Muscle of leg (tissue), 11 donors: ENCODE data around the gene GCNT2. TPM values are rescaled to one million over a fixed set of nuclear protein-coding genes. Genes with fewer than 3 reads are reported as not detected.

Experiments
- DNase-seq: peaks from one replicate; pipeline ENCODE4 v3.0.0; 2013
- H3K27ac ChIP-seq: one replicate; pipeline ENCODE4 v1.5.1; 2013; ENCODE audit warnings: mild to moderate bottlenecking, low read length, control low read depth
- H3K27me3 ChIP-seq: one replicate; pipeline ENCODE4 v1.6.1; 2013; ENCODE audit warnings: low read length; ENCODE audit not compliant: control insufficient read depth, insufficient read depth
- H3K36me3 ChIP-seq: one replicate; pipeline ENCODE4 v1.6.1; 2013; ENCODE audit warnings: low read length; ENCODE audit not compliant: control insufficient read depth, insufficient read depth
- H3K4me1 ChIP-seq: one replicate; pipeline ENCODE4 v1.6.1; 2013; ENCODE audit warnings: low read length; ENCODE audit not compliant: control insufficient read depth, insufficient read depth
- H3K4me3 ChIP-seq: one replicate; pipeline ENCODE4 v1.5.1; 2013; ENCODE audit warnings: low read length, control low read depth
- H3K9me3 ChIP-seq: replicated peaks from 2 replicates; pipeline ENCODE4 v1.6.1; 2013; ENCODE audit warnings: low read depth, low read length; ENCODE audit not compliant: control insufficient read depth
- WGBS: methylation state at CpG from one replicate; pipeline ENCODE4 v1.1.5; 2013; ENCODE audit warnings: missing lambda C conversion rate; ENCODE audit not compliant: insufficient coverage; 5-methylcytosine and 5-hydroxymethylcytosine counted together
- polyA plus RNA-seq, 8 donors: library from polyadenylated mRNA; unstranded; fragments of 120-200 nt; gene quantifications; one replicate each; pipeline versions ENCODE4 v1.2.1 to v1.2.3, GENCODE V29; 2013; ENCODE audit warnings: inconsistent platforms in 1 of 8, low replicate concordance in 1 of 8; ENCODE audit not compliant: insufficient read length in 8 of 8, insufficient read depth in 1 of 8
- total RNA-seq: library from RNA; stranded (reverse); fragments of 120-200 nt; gene quantifications from one replicate; pipeline ENCODE4 v1.2.4, GENCODE V29; 2013

The GCNT2 gene
- total and polyA plus RNA-seq, 9 donors, result 1.8 to 3.8 (median 2.7) TPM

GRCh38 chr6:10676403-10676802 lies 155.3 kb downstream of the GCNT2 start:
- WGBS, result 81% methylated on average over 7 of the region's 7 CpGs
- Histone ChIP-seq H3K4me3 (no peak overlapping the region), H3K4me1 (no peaks in the 10 kb centered on the region), H3K27me3 (no peaks in the 10 kb centered on the region), H3K9me3 (no peaks in the 10 kb centered on the region), H3K36me3 (no peaks in the 10 kb centered on the region), H3K27ac (no peak overlapping the region)
- DNase-seq, result no peak

GRCh38 chr6:10678456-10678855 lies 157.3 kb downstream of the GCNT2 start:
- no peaks in the 10 kb centered on the region for H3K4me1 ChIP-seq
- H3K9me3 ChIP-seq, result no peaks in the 10 kb centered on the region
- no peaks in the 10 kb centered on the region for H3K27me3 ChIP-seq
- no peak overlapping the region for H3K27ac ChIP-seq
- no peak for DNase-seq
- no peaks in the 10 kb centered on the region for H3K36me3 ChIP-seq
- no peak overlapping the region for H3K4me3 ChIP-seq
- WGBS, result 82% methylated on average over 4 of the region's 4 CpGs

Other genes starting within 250 kb of the GCNT2 start
- 0.13 TPM for gene TFAP2A, start 106.3 kb upstream of the GCNT2 start, total RNA-seq
- 10 to 100 TPM in 1 of 8 donors, under 1 TPM in 7; 0.13 to 11.4 (median 0.49) TPM for gene TFAP2A, start 106.3 kb upstream of the GCNT2 start, polyA plus RNA-seq
- gene C6orf52, start 173.3 kb downstream of the GCNT2 start, total RNA-seq, result 2.7 TPM
- gene C6orf52, start 173.3 kb downstream of the GCNT2 start, polyA plus RNA-seq, result 1 to 10 TPM in 7 of 8 donors, under 1 TPM in 1; 0.64 to 2.5 (median 1.4) TPM
- 19.7 TPM for gene PAK1IP1, start 173.6 kb downstream of the GCNT2 start, total RNA-seq
- 10 to 100 TPM; 14.4 to 21.3 (median 17.5) TPM for gene PAK1IP1, start 173.6 kb downstream of the GCNT2 start, polyA plus RNA-seq
- gene TMEM14C, start 201.7 kb downstream of the GCNT2 start, total RNA-seq, result 97.0 TPM
- gene TMEM14C, start 201.7 kb downstream of the GCNT2 start, polyA plus RNA-seq, result 100 to 1,000 TPM in 7 of 8 donors, 10 to 100 TPM in 1; 98.8 to 117 (median 106) TPM
- 74.1 TPM for gene TMEM14B, start 226.5 kb downstream of the GCNT2 start, total RNA-seq
- gene TMEM14B, start 226.5 kb downstream of the GCNT2 start, polyA plus RNA-seq, result 10 to 100 TPM; 61.4 to 70.3 (median 68.9) TPM